Common myeloid progenitor, CD34-positive (primary cell): ENCODE measurements around the gene RARRES2.

ENCODE experiments used
- CTCF ChIA-PET: fragments of 350-600 bp; sonication (Branson Sonifier 250); formaldehyde crosslinking; loops from one replicate; lab custom pipeline; 2021; ENCODE audit warnings: antibody characterized with exemption; lab: Charles Lee
- POLR2A ChIA-PET: fragments of 350-600 bp; sonication (Branson Sonifier 250); formaldehyde crosslinking; loops from one replicate; lab custom pipeline; 2021; ENCODE audit warnings: antibody characterized with exemption; lab: Charles Lee
- DNase-seq, 3 donors: peaks; one replicate each; pipeline versions ENCODE4 v3.0.0 to v3.0.0-alpha.2; 2013
- H3K27ac ChIP-seq, 2 experiments: 1 replicate in 1 of 2; 2 replicates in 1 of 2; pipeline ENCODE4 v1.7.0; 2013; ENCODE audit warnings: inconsistent platforms in 2 of 2, low read length in 2 of 2, mild to moderate bottlenecking in 2 of 2, low read depth in 1 of 2, moderate library complexity in 1 of 2; ENCODE audit not compliant: severe bottlenecking in 2 of 2, insufficient read depth in 1 of 2, poor library complexity in 1 of 2
- H3K27me3 ChIP-seq, 5 experiments: replicated peaks in 2 of 5; 1 replicate in 3 of 5; 2 replicates in 2 of 5; pipeline versions ENCODE4 v1.6.1 to v1.7.0; 2013; ENCODE audit warnings: low read length in 4 of 5, mild to moderate bottlenecking in 2 of 5, moderate library complexity in 2 of 5, inconsistent platforms in 1 of 5; ENCODE audit not compliant: insufficient read depth in 5 of 5, control insufficient read depth in 4 of 5
- H3K36me3 ChIP-seq, 4 experiments: 1 replicate in 2 of 4; 2 replicates in 2 of 4; pipeline versions ENCODE4 v1.6.1 to v1.7.0; 2013; ENCODE audit warnings: low read length in 3 of 4, control low read depth in 1 of 4, mild to moderate bottlenecking in 1 of 4; ENCODE audit not compliant: control insufficient read depth in 4 of 4, insufficient read depth in 4 of 4
- H3K4me1 ChIP-seq, 4 experiments: 1 replicate in 3 of 4; 2 replicates in 1 of 4; pipeline versions ENCODE4 v1.6.1 to v1.7.1; 2013; ENCODE audit warnings: low read length in 3 of 4, mild to moderate bottlenecking in 3 of 4, control low read depth in 1 of 4, inconsistent platforms in 1 of 4, moderate library complexity in 1 of 4; ENCODE audit not compliant: control insufficient read depth in 4 of 4, insufficient read depth in 4 of 4; ENCODE audit errors: control extremely low read depth in 1 of 4
- H3K4me3 ChIP-seq, 7 experiments: 1 replicate in 4 of 7; 2 replicates in 3 of 7; pipeline versions ENCODE4 v1.5.1 to v1.7.0; 2013; ENCODE audit warnings: mild to moderate bottlenecking in 7 of 7, low read length in 6 of 7, moderate library complexity in 6 of 7, inconsistent platforms in 2 of 7, low read depth in 2 of 7, control low read depth in 1 of 7; ENCODE audit not compliant: insufficient read depth in 4 of 7, control insufficient read depth in 1 of 7; ENCODE audit errors: extremely low read depth in 1 of 7
- H3K9me3 ChIP-seq, 5 experiments: 1 replicate in 4 of 5; 2 replicates in 1 of 5; pipeline versions ENCODE4 v1.6.1 to v1.7.1; 2013; ENCODE audit warnings: low read length in 4 of 5, mild to moderate bottlenecking in 2 of 5, inconsistent platforms in 1 of 5, low read depth in 1 of 5, moderate library complexity in 1 of 5; ENCODE audit not compliant: control insufficient read depth in 4 of 5, insufficient read depth in 2 of 5; ENCODE audit errors: control extremely low read depth in 1 of 5
- WGBS: methylation state at CpG from one replicate; pipeline ENCODE4 v1.1.5; 2013; ENCODE audit not compliant: insufficient coverage; 5-methylcytosine and 5-hydroxymethylcytosine counted together

Gene RARRES2

DNA sequence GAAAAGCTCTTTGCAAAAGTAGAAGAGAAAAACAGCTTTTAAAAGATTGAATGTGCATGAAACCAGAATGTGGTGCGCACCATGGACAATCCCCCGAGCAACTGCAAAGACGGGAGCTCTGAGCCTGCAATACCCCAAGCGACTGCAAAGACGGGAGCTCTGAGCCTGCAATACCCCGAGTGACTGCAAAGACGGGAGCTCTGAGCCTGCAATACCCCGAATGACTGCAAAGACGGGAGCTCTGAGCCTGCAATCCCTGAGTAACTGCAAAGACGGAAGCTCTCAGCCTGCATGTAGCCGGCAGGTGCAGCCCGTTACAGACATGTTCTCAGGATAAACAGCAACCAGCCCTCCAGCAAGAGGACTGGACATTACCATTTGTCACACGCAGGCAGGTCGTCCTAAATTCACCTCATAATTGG, 43.9 kb upstream of the RARRES2 start:
- ChIA-PET CTCF (interaction anchor here (1.5 to 3.0 kb wide), 3 partner anchors 8 to 29 kb away, joined by 3 to 10 read pairs (median 6); a partner anchor contains a TSS), POLR2A (no interaction called here)
- Histone ChIP-seq H3K27ac (no peak overlapping the region), H3K27me3 (no peaks in the 10 kb centered on the region), H3K4me3 (no peak overlapping the region), H3K4me1 (peaks cover 0 to 26% (median under 1%) of the 10 kb centered on the region in 4 experiments), H3K9me3 (no peaks in the 10 kb centered on the region), H3K36me3 (peaks cover 0 to 8% (median 6%) of the 10 kb centered on the region in 4 experiments)
- no peak for DNase-seq
- 91% methylated on average over 13 of the region's 14 CpGs for WGBS

DNA sequence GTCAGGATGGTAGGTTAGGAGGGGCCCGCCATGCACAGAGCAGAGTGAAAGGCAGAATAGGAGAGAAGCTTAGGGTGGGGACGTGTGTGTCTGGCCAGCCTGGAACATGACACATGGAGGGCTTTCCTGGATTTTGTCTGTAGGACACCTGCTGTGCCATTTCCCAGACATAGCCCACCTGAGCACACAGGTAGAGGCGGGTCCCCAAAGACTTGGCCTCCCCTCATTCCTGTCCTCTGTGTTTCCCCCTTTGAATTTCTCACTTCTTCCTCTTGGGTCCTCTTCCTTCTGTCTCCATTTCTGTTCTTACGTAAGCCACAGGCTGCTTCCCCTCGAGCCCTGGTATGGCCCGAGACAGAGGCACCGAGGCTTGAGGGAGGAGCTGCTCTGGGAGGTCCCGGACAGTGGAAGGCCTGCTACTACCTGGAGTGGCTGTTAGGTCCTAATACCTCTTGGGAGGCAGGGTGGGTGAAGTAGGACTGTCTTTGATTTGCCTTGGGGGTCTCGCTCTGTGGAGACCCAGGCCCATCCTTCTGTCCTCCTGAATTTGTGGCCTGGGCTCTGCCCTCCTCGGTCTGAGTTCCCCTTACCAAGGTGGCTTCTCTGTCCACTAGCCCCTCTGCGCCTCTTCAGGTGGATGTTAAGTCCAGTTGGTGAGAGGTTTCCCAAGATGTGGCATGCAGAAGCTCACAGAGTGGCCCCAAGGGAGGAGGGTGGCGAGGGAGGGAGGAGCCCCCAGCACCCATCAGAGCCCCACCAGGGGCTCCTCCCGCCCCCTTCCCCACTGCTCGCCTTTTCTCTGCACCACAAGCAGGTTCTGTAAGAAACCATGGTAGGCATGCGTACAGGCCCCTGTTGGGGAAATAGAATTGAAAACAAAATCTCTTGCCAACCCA, 43.2 kb upstream of the RARRES2 start:
- Histone ChIP-seq H3K27ac (no peak overlapping the region), H3K36me3 (peaks cover 0 to 7% (median 2%) of the 10 kb centered on the region in 4 experiments), H3K27me3 (no peaks in the 10 kb centered on the region), H3K4me1 (peaks cover 1 to 32% (median 4%) of the 10 kb centered on the region in 4 experiments), H3K9me3 (no peaks in the 10 kb centered on the region), H3K4me3 (no peak overlapping the region)
- POLR2A ChIA-PET: no interaction called here
- no peak for DNase-seq
- WGBS: 86% methylated on average over 11 of the region's 15 CpGs
- CTCF ChIA-PET: interaction anchor here (1.0 to 3.0 kb wide), 6 partner anchors 9 to 28 kb away, joined by 3 to 10 read pairs (median 6); a partner anchor contains a TSS

GRCh38 chr7:150383710-150384397, 42.4 kb upstream of the RARRES2 start:
- 99% methylated on average over 11 of the region's 22 CpGs for WGBS
- H3K27ac ChIP-seq: no peak overlapping the region
- peaks cover 0 to 2% (median 0%) of the 10 kb centered on the region in 4 experiments for H3K36me3 ChIP-seq
- DNase-seq: no peak
- ChIA-PET POLR2A (no interaction called here), CTCF (interaction anchor here (1.0 to 2.0 kb wide), 5 partner anchors 9 to 28 kb away, joined by 3 to 6 read pairs (median 5); a partner anchor contains a TSS)
- H3K27me3 ChIP-seq: no peaks in the 10 kb centered on the region
- H3K4me3 ChIP-seq: no peak overlapping the region
- no peaks in the 10 kb centered on the region for H3K9me3 ChIP-seq
- peaks cover 1 to 31% (median 6%) of the 10 kb centered on the region in 4 experiments for H3K4me1 ChIP-seq

DNA sequence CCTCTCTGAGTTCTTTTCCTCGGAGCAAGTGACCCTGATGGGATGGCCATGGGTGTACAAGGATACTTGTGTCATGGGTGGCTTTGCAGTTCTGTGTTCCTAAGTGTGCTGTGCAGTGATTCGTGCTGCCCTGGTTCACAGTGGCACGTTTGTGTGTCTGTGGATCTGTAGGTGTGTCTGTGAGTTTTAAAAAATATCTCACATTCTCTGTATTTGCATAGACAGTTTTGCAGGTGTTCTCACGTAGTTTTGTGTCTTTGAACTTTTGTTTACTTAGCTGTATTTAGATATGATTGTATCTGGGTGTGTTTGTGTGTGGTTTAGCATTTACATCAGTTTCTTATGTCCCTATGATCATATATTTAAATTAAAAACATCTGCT, 41.4 kb upstream of the RARRES2 start:
- H3K4me3 ChIP-seq: no peak overlapping the region
- H3K36me3 ChIP-seq: peaks cover 0 to 2% (median 0%) of the 10 kb centered on the region in 4 experiments
- no peak overlapping the region for H3K27ac ChIP-seq
- no peak for DNase-seq
- peaks cover 3 to 38% (median 15%) of the 10 kb centered on the region in 4 experiments for H3K4me1 ChIP-seq
- 100% methylated on average over 1 of the region's 4 CpGs for WGBS
- CTCF ChIA-PET: interaction anchor here (1.5 kb wide), 1 partner anchor 14 kb away, joined by 6 read pairs; no protein-coding TSS in a partner anchor
- POLR2A ChIA-PET: no interaction called here
- no peaks in the 10 kb centered on the region for H3K27me3 ChIP-seq
- no peaks in the 10 kb centered on the region for H3K9me3 ChIP-seq

- Histone ChIP-seq H3K4me3 (no peak overlapping the region), H3K9me3 (no peaks in the 10 kb centered on the region), H3K4me1 (peaks cover 9 to 44% (median 21%) of the 10 kb centered on the region in 4 experiments), H3K27ac (no peak overlapping the region), H3K36me3 (peaks cover 0 to 2% (median 0%) of the 10 kb centered on the region in 4 experiments), H3K27me3 (no peaks in the 10 kb centered on the region)
- 98% methylated on average over 10 of the region's 20 CpGs for WGBS
- ChIA-PET POLR2A (no interaction called here), CTCF (no interaction called here)
- DNase-seq: no peak
Measured at GRCh38 chr7:150382123-150382843, 40.9 kb upstream of the RARRES2 start.

GRCh38 chr7:150381785-150382122, 40.3 kb upstream of the RARRES2 start:
- ChIA-PET POLR2A (no interaction called here), CTCF (no interaction called here)
- Histone ChIP-seq H3K27me3 (no peaks in the 10 kb centered on the region), H3K27ac (no peak overlapping the region), H3K9me3 (no peaks in the 10 kb centered on the region), H3K4me1 (peaks cover 11 to 49% (median 26%) of the 10 kb centered on the region in 4 experiments), H3K4me3 (no peak overlapping the region), H3K36me3 (peaks cover 0 to 2% (median 0%) of the 10 kb centered on the region in 4 experiments)
- DNase-seq: no peak
- 100% methylated on average over 1 of the region's 1 CpG for WGBS
